Measurements from ENCODE around the gene ARID5B. TPM values are rescaled to one million over a fixed set of nuclear protein-coding genes. Genes with fewer than 3 reads are reported as not detected.

ARID5B gene
- total RNA-seq, 1 donor: 94.1 TPM

DNA sequence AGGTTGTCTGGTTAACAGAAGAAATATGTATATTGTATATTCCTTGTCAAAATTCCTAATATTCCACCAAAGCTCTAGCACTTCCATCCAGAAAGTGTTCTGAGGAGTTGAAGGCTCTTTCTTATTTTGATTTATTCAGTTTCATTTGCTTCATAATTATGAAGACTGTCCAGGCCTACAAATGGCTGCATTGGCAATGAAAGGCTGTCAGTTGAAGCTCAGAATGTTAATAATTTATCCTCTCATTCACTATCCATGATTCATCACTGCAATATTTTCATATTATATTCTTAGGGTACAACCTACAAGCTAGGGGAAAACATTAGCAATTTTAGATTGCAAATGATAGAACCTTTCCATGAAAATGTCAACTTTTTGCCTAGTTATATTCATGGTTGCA lies 57.3 kb downstream of the ARID5B start:
- Histone ChIP-seq H2AFZ (ENCODE audit: low read length) (no peak overlapping the region), H3K9me3 (ENCODE audit: low read depth, low read length) (no peaks in the 10 kb centered on the region), H3K4me2 (ENCODE audit: insufficient read depth, low read length) (no peak overlapping the region), H3K4me1 (ENCODE audit: insufficient read depth, low read length) (peaks cover 23% of the 10 kb centered on the region), H3K79me2 (ENCODE audit: insufficient read depth, low read length) (peaks cover 41% of the 10 kb centered on the region), H3K27ac (ENCODE audit: low read depth, low read length) (peak overlapping the region; percentile 20), H3K27me3 (ENCODE audit: insufficient read depth, low read length) (no peaks in the 10 kb centered on the region), H4K20me1 (ENCODE audit: insufficient read depth, low read length) (no peaks in the 10 kb centered on the region), H3K4me3 (ENCODE audit: insufficient read depth, low read length) (no peak overlapping the region), H3K36me3 (ENCODE audit: insufficient read depth, low read length) (peaks cover 13% of the 10 kb centered on the region)
- TF ChIP-seq, protein P1, sequence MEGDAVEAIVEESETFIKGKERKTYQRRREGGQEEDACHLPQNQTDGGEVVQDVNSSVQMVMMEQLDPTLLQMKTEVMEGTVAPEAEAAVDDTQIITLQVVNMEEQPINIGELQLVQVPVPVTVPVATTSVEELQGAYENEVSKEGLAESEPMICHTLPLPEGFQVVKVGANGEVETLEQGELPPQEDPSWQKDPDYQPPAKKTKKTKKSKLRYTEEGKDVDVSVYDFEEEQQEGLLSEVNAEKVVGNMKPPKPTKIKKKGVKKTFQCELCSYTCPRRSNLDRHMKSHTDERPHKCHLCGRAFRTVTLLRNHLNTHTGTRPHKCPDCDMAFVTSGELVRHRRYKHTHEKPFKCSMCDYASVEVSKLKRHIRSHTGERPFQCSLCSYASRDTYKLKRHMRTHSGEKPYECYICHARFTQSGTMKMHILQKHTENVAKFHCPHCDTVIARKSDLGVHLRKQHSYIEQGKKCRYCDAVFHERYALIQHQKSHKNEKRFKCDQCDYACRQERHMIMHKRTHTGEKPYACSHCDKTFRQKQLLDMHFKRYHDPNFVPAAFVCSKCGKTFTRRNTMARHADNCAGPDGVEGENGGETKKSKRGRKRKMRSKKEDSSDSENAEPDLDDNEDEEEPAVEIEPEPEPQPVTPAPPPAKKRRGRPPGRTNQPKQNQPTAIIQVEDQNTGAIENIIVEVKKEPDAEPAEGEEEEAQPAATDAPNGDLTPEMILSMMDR (IDR thresholded peaks at IDR 0.05; ENCODE audit: extremely low read depth, low read depth, low read length): no peak
- peak; percentile 30 for DNase-seq (ENCODE audit: insufficient read length, low spot score, missing footprints)

DNA sequence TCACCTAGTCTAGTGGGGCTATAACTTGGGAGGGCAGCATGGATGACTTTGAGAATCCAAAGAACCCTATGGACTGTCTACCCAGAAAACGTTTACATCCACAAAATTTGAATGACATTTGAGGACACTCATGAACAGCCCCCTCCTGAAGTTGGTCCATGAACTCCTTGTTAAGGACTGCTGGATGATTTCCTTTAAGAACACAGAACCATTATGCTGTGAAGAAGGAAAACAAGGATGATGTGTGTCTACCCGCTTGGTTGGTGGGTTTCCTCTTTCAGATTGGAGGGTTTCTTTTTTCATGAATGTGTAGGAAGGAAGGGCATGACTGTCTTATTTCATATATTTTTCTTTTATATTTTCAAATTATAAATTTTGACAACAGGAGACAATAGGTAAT lies 58.3 kb downstream of the ARID5B start:
- Histone ChIP-seq H3K36me3 (ENCODE audit: insufficient read depth, low read length) (peaks cover 13% of the 10 kb centered on the region), H3K27ac (ENCODE audit: low read depth, low read length) (no peak overlapping the region), H3K79me2 (ENCODE audit: insufficient read depth, low read length) (peaks cover 42% of the 10 kb centered on the region), H3K4me2 (ENCODE audit: insufficient read depth, low read length) (no peak overlapping the region), H3K4me3 (ENCODE audit: insufficient read depth, low read length) (no peak overlapping the region), H3K27me3 (ENCODE audit: insufficient read depth, low read length) (no peaks in the 10 kb centered on the region), H2AFZ (ENCODE audit: low read length) (no peak overlapping the region), H3K9me3 (ENCODE audit: low read depth, low read length) (no peaks in the 10 kb centered on the region), H3K4me1 (ENCODE audit: insufficient read depth, low read length) (peaks cover 31% of the 10 kb centered on the region), H4K20me1 (ENCODE audit: insufficient read depth, low read length) (no peaks in the 10 kb centered on the region)
- DNase-seq (ENCODE audit: insufficient read length, low spot score, missing footprints): no peak
- TF ChIP-seq, protein P1 (IDR thresholded peaks at IDR 0.05; ENCODE audit: extremely low read depth, low read depth, low read length): no peak

DNA sequence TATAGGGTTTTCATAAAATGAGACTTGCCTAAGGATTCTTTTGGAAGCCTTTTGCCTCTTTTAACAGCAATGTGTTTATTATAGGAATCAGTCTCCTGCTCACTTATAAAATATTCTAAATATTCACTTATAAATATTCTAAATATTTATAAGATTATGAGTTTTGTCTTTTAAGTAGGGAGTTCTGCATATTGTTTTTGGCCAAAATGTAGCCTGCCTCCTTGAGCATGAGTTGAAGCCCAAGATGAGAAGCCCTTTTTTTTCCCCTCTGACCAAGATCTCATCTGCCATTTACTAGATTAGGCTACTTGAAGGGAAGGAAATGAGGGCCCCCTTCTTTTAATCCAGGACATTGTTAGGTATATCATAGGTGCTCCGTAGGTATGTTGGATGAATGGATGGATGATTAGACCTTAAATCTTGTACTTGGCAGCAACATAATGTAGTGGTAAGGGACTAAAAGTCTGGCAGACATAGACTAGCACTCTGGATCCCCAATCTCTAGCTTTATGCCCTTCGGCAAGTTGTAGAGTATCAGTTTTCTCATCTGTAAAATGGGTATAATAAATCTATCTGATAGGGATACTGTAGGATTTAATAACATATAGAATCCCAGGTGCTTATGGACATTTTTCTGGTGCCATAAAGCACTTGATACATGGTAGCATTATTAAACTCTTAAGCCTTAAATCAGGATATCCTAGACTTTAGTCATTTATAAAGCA lies 59.1 kb downstream of the ARID5B start:
- H3K27me3 ChIP-seq (ENCODE audit: insufficient read depth, low read length): no peaks in the 10 kb centered on the region
- TF ChIP-seq, protein P1 (IDR thresholded peaks at IDR 0.05; ENCODE audit: extremely low read depth, low read depth, low read length): no peak
- H3K4me1 ChIP-seq (ENCODE audit: insufficient read depth, low read length): peaks cover 31% of the 10 kb centered on the region
- no peak for DNase-seq (ENCODE audit: insufficient read length, low spot score, missing footprints)
- H3K79me2 ChIP-seq (ENCODE audit: insufficient read depth, low read length): peaks cover 41% of the 10 kb centered on the region
- no peaks in the 10 kb centered on the region for H4K20me1 ChIP-seq (ENCODE audit: insufficient read depth, low read length)
- H3K27ac ChIP-seq (ENCODE audit: low read depth, low read length): no peak overlapping the region
- no peak overlapping the region for H3K4me3 ChIP-seq (ENCODE audit: insufficient read depth, low read length)
- no peak overlapping the region for H3K4me2 ChIP-seq (ENCODE audit: insufficient read depth, low read length)
- H3K9me3 ChIP-seq (ENCODE audit: low read depth, low read length): no peaks in the 10 kb centered on the region
- no peak overlapping the region for H2AFZ ChIP-seq (ENCODE audit: low read length)
- H3K36me3 ChIP-seq (ENCODE audit: insufficient read depth, low read length): peaks cover 7% of the 10 kb centered on the region

DNA sequence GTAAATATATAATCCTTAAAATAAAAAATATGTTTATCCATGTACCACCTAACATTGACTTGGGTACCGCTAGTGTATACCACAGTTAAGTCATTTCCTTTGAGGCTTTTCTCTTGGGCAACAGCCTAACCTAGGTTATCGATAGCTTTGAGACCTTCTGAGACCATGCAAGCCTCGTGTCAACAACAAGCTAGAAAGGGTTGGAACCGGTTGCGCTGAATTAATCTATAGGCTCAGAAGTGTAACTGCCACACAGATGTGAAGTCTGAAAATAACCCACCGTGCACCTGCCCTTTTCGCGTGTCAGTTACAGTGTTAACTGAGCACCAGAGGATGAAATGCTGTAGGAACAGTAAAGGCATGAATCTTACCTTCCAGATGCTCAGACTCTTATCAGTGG lies 59.8 kb downstream of the ARID5B start:
- Histone ChIP-seq H3K4me1 (ENCODE audit: insufficient read depth, low read length) (peaks cover 31% of the 10 kb centered on the region), H3K9me3 (ENCODE audit: low read depth, low read length) (no peaks in the 10 kb centered on the region), H3K27ac (ENCODE audit: low read depth, low read length) (no peak overlapping the region), H3K4me3 (ENCODE audit: insufficient read depth, low read length) (no peak overlapping the region), H3K4me2 (ENCODE audit: insufficient read depth, low read length) (no peak overlapping the region), H3K79me2 (ENCODE audit: insufficient read depth, low read length) (peaks cover 38% of the 10 kb centered on the region), H3K27me3 (ENCODE audit: insufficient read depth, low read length) (no peaks in the 10 kb centered on the region), H3K36me3 (ENCODE audit: insufficient read depth, low read length) (peaks cover 4% of the 10 kb centered on the region), H2AFZ (ENCODE audit: low read length) (no peak overlapping the region), H4K20me1 (ENCODE audit: insufficient read depth, low read length) (no peaks in the 10 kb centered on the region)
- peak; percentile 18 for DNase-seq (ENCODE audit: insufficient read length, low spot score, missing footprints)
- TF ChIP-seq, protein P1 (IDR thresholded peaks at IDR 0.05; ENCODE audit: extremely low read depth, low read depth, low read length): no peak
